GM23248 (cell line): Measurements from ENCODE around the gene MXI1. TPM values are rescaled to one million over a fixed set of nuclear protein-coding genes. Genes with fewer than 3 reads are reported as not detected.
A peak's percentile ranks its signal among the peaks of the same experiment; 100 is the strongest.

Source experiments
- DNase-seq: peaks from one replicate; pipeline ENCODE4 v3.0.0-alpha.2; 2015
- H2AFZ ChIP-seq: fragments of 200-600 bp; sonication (generic); 2 replicates; pipeline ENCODE4 v1.6.1; 2016; ENCODE audit warnings: antibody characterized with exemption
- H3F3A ChIP-seq: fragments of 200-600 bp; sonication (generic); 2 replicates; pipeline ENCODE4 v1.6.1; 2016; ENCODE audit warnings: mild to moderate bottlenecking, antibody characterized with exemption, mixed run types; ENCODE audit not compliant: insufficient read depth
- H3K27ac ChIP-seq: fragments of 200-600 bp; sonication (generic); 2 replicates; pipeline ENCODE4 v1.5.1; 2016; ENCODE audit warnings: mild to moderate bottlenecking
- H3K27me3 ChIP-seq: fragments of 200-600 bp; sonication (generic); replicated peaks from 2 replicates; pipeline ENCODE4 v1.6.1; 2016; ENCODE audit warnings: mild to moderate bottlenecking; ENCODE audit not compliant: insufficient read depth
- H3K36me3 ChIP-seq: fragments of 200-600 bp; sonication (generic); 2 replicates; pipeline ENCODE4 v1.6.1; 2016; ENCODE audit warnings: low read depth, mild to moderate bottlenecking
- H3K4me1 ChIP-seq: fragments of 200-600 bp; sonication (generic); 2 replicates; pipeline ENCODE4 v1.6.1; 2016; ENCODE audit warnings: mild to moderate bottlenecking; ENCODE audit not compliant: insufficient read depth
- H3K4me2 ChIP-seq: fragments of 200-600 bp; sonication (generic); one replicate; pipeline ENCODE4 v1.6.1; 2016; ENCODE audit warnings: mild to moderate bottlenecking; ENCODE audit not compliant: unreplicated experiment
- H3K4me3 ChIP-seq: fragments of 200-600 bp; sonication (generic); 2 replicates; pipeline ENCODE4 v1.5.1; 2016; ENCODE audit warnings: mild to moderate bottlenecking
- H3K79me2 ChIP-seq: fragments of 200-600 bp; sonication (generic); 2 replicates; pipeline ENCODE4 v1.6.1; 2016; ENCODE audit warnings: mild to moderate bottlenecking; ENCODE audit not compliant: insufficient read depth
- H3K9ac ChIP-seq: fragments of 200-600 bp; sonication (generic); 2 replicates; pipeline ENCODE4 v1.6.1; 2016; ENCODE audit warnings: mild to moderate bottlenecking
- H3K9me2 ChIP-seq: fragments of 200-600 bp; sonication (generic); 2 replicates; pipeline ENCODE4 v1.6.1; 2016; ENCODE audit warnings: mixed run types, mild to moderate bottlenecking, moderate library complexity; ENCODE audit not compliant: insufficient read depth
- H3K9me3 ChIP-seq: fragments of 200-600 bp; sonication (generic); one replicate; pipeline ENCODE4 v1.6.1; 2017; ENCODE audit warnings: low read depth
- H4K20me1 ChIP-seq: fragments of 200-600 bp; sonication (generic); 2 replicates; pipeline ENCODE4 v1.6.0; 2016; ENCODE audit not compliant: insufficient read depth
- EZH2 ChIP-seq: fragments of 200-600 bp; sonication (generic); IDR thresholded peaks from 2 replicates; pipeline ENCODE4 v1.6.1; 2018; ENCODE audit warnings: antibody characterized with exemption, mild to moderate bottlenecking; ENCODE audit not compliant: insufficient read depth, poor library complexity, severe bottlenecking
- EZH2phosphoT487 ChIP-seq: fragments of 200-600 bp; sonication (generic); IDR thresholded peaks from 2 replicates; pipeline ENCODE4 v1.6.1; 2018; ENCODE audit warnings: antibody characterized with exemption, moderate library complexity, mild to moderate bottlenecking, low read depth; ENCODE audit not compliant: insufficient read depth
- WGBS, 2 experiments: methylation state at CpG; one replicate each; pipeline ENCODE4 v1.1.6; 2015 to 2017; ENCODE audit warnings: low lambda C conversion rate in 2 of 2, low coverage in 1 of 2; ENCODE audit errors: missing lambda C conversion rate in 2 of 2; 5-methylcytosine and 5-hydroxymethylcytosine counted together
- in situ Hi-C: fragments of 300-500 bp; cut with MboI; formaldehyde crosslinking; loops from 2 replicates; pipeline ENCODE4 v1.15.0; 2020
- polyA plus RNA-seq: library from polyadenylated mRNA; unstranded; fragments of >200 nt; fragmentation: Nextera tagmentation; extraction: Ambion mirVana; gene quantifications from 2 replicates; pipeline ENCODE4 v1.2.1, GENCODE V29; 2016
- total RNA-seq: library from RNA; depleted of rRNA; stranded (reverse); fragments of >200 nt; shearing (Covaris generic); gene quantifications from 2 replicates; pipeline ENCODE4 v1.2.3, GENCODE V29; 2014

MXI1 gene
- total and polyA plus RNA-seq, 2 experiments from 2014 or later: 17.6 to 25.7 TPM

- peaks cover 54% of the 10 kb centered on the region for H3K79me2 ChIP-seq
- H3K4me1 ChIP-seq: peaks cover 9% of the 10 kb centered on the region
- H3K36me3 ChIP-seq: no peaks in the 10 kb centered on the region
- no peaks in the 10 kb centered on the region for H3K27me3 ChIP-seq
- H3K9me2 ChIP-seq: no peaks in the 10 kb centered on the region
- peaks cover 16% of the 10 kb centered on the region for H3F3A ChIP-seq
- no peaks in the 10 kb centered on the region for H4K20me1 ChIP-seq
- H3K27ac ChIP-seq: peak overlapping the region; percentile 88
- H3K9me3 ChIP-seq: no peaks in the 10 kb centered on the region
- peak overlapping the region; percentile 76 for H3K4me2 ChIP-seq
- TF ChIP-seq EZH2 (no peak), EZH2phosphoT487 (no peak)
- H3K4me3 ChIP-seq: peak overlapping the region; percentile 90
- DNase-seq: peak; percentile 33
- 0 out of 2 replicates have a peak overlapping the region, but pooled peaks have one; percentile 81 for H2AFZ ChIP-seq
- H3K9ac ChIP-seq: no peak overlapping the region
- 64 to 68% methylated on average over 5 of the region's 5 CpGs for WGBS, 2 experiments
- in situ Hi-C loops: no loop called here
Observed at GRCh38 chr10:110212119-110213006, 5.0 kb downstream of the MXI1 start.

- Histone ChIP-seq H3K4me3 (no peak overlapping the region), H3K79me2 (peaks cover 70% of the 10 kb centered on the region), H3K9me2 (no peaks in the 10 kb centered on the region), H3K27ac (no peak overlapping the region), H3K4me2 (no peak overlapping the region), H3K4me1 (peaks cover 9% of the 10 kb centered on the region), H4K20me1 (no peaks in the 10 kb centered on the region), H2AFZ (no peak overlapping the region), H3K9ac (no peak overlapping the region), H3K27me3 (no peaks in the 10 kb centered on the region), H3K9me3 (no peaks in the 10 kb centered on the region), H3F3A (peaks cover 16% of the 10 kb centered on the region), H3K36me3 (no peaks in the 10 kb centered on the region)
- 66 to 77% methylated on average over 3 of the region's 3 CpGs for WGBS, 2 experiments
- DNase-seq: no peak
- in situ Hi-C loops: no loop called here
- TF ChIP-seq EZH2phosphoT487: no peak
- TF ChIP-seq EZH2: no peak
Observed at GRCh38 chr10:110214371-110214826, 7.0 kb downstream of the MXI1 start.

- no peak overlapping the region for H3K4me3 ChIP-seq
- peaks cover 78% of the 10 kb centered on the region for H3K79me2 ChIP-seq
- no peak overlapping the region for H2AFZ ChIP-seq
- no peaks in the 10 kb centered on the region for H3K36me3 ChIP-seq
- peaks cover 17% of the 10 kb centered on the region for H3F3A ChIP-seq
- H3K27me3 ChIP-seq: no peaks in the 10 kb centered on the region
- 85 to 91% methylated on average over 5 of the region's 5 CpGs for WGBS, 2 experiments
- TF ChIP-seq EZH2 (no peak), EZH2phosphoT487 (no peak)
- in situ Hi-C loops: no loop called here
- no peak for DNase-seq
- H3K4me1 ChIP-seq: peaks cover 9% of the 10 kb centered on the region
- H3K9me3 ChIP-seq: no peaks in the 10 kb centered on the region
- no peak overlapping the region for H3K9ac ChIP-seq
- no peak overlapping the region for H3K27ac ChIP-seq
- H3K9me2 ChIP-seq: no peaks in the 10 kb centered on the region
- H4K20me1 ChIP-seq: no peaks in the 10 kb centered on the region
- H3K4me2 ChIP-seq: no peak overlapping the region
Observed at GRCh38 chr10:110215286-110216170, 8.1 kb downstream of the MXI1 start.

- peaks cover 9% of the 10 kb centered on the region for H3K4me1 ChIP-seq
- H3K27me3 ChIP-seq: no peaks in the 10 kb centered on the region
- peaks cover 24% of the 10 kb centered on the region for H3F3A ChIP-seq
- no peak for DNase-seq
- no peak overlapping the region for H3K27ac ChIP-seq
- TF ChIP-seq EZH2phosphoT487: no peak
- TF ChIP-seq EZH2: no peak
- H2AFZ ChIP-seq: no peak overlapping the region
- peaks cover 85% of the 10 kb centered on the region for H3K79me2 ChIP-seq
- no peaks in the 10 kb centered on the region for H4K20me1 ChIP-seq
- no peak overlapping the region for H3K4me3 ChIP-seq
- in situ Hi-C loops: no loop called here
- H3K36me3 ChIP-seq: no peaks in the 10 kb centered on the region
- H3K9me2 ChIP-seq: no peaks in the 10 kb centered on the region
- H3K9ac ChIP-seq: no peak overlapping the region
- H3K4me2 ChIP-seq: no peak overlapping the region
- H3K9me3 ChIP-seq: no peaks in the 10 kb centered on the region
Observed at GRCh38 chr10:110216240-110216639, 8.8 kb downstream of the MXI1 start.
